Measurements from ENCODE around the gene NREP.

The NREP gene, protein sequence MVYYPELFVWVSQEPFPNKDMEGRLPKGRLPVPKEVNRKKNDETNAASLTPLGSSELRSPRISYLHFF

DNA sequence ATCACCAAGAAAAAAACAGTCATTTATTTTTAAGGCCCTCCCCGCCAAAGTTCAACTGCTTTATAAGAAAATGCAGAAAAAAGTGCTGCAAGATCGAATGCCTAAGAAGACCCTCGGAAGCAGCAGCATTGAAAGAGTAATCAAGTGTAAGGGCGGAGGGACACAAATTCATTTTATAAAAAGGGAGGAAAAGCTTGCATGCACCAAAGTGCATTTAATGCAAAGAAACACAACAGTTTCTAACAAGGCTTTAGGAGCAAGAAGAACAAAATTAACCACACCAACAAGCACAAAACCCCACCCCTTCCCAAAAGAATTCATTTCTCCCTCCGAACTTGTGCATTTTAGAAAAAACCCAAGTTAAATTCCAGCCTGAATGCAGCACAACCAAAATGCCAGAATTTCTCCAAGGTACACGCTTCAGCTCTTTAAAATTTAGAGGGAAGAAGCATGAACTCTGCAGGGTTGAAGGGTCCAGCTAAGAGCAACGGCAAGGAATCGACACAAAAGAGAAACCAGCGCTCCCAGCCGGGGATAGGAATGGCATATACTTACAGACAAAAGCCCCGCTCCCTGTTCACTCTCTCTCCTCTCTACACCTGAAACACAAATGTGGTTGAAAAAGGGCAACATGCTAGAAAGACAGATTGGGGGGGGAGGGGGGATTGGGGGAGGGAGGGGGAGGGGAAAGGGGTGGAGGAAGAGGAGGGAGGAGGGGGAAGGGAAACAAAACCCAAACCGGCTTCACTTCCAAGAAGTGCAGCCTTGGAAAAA is at the start of gene NREP:
NREP (minus strand) TSS at position 614 of the 774 bp plus-strand sequence. CDS start 1,422 bp downstream, outside the sequence.
- H3K9me3 ChIP-seq (ENCODE audit: severe bottlenecking), result no peaks in the 10 kb centered on the region
- no peak for DNase-seq
- TF ChIP-seq, protein P1, sequence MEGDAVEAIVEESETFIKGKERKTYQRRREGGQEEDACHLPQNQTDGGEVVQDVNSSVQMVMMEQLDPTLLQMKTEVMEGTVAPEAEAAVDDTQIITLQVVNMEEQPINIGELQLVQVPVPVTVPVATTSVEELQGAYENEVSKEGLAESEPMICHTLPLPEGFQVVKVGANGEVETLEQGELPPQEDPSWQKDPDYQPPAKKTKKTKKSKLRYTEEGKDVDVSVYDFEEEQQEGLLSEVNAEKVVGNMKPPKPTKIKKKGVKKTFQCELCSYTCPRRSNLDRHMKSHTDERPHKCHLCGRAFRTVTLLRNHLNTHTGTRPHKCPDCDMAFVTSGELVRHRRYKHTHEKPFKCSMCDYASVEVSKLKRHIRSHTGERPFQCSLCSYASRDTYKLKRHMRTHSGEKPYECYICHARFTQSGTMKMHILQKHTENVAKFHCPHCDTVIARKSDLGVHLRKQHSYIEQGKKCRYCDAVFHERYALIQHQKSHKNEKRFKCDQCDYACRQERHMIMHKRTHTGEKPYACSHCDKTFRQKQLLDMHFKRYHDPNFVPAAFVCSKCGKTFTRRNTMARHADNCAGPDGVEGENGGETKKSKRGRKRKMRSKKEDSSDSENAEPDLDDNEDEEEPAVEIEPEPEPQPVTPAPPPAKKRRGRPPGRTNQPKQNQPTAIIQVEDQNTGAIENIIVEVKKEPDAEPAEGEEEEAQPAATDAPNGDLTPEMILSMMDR (IDR thresholded peaks at IDR 0.05; ENCODE audit: low read depth, low read length), result no peak
- no peaks in the 10 kb centered on the region for H3K27me3 ChIP-seq (ENCODE audit: insufficient read depth, low read depth, severe bottlenecking)
- H3K4me3 ChIP-seq (ENCODE audit: low read depth, low read length), result peak within 1 kb of the TSS; percentile 100
- H3K27ac ChIP-seq, result peak within 1 kb of the TSS; percentile 100
- peaks cover 4% of the 10 kb centered on the region; the same call in 1 of the 2 replicates for H3K36me3 ChIP-seq

DNA sequence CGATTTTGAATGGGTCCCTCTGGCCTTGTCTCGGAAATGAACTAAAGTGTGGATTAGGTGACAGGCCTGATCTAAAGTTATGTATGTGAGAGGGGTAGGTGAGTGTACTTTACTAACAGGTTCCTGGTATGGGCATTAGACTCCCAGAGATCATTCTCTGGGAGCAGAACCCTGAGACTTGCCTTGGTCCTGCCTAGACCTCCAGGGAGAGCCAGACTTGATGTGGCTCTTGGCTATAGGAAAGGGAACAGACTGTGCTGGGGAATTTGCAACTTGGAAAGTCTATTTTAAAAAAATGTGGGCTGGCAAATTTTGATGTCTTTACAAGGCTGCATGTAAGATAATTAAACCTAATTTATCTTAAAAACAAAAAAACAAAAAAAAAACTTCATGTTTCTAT is 49.8 kb upstream of the NREP start:
- Histone ChIP-seq H3K36me3 (no peaks in the 10 kb centered on the region), H3K9me3 (ENCODE audit: severe bottlenecking) (no peaks in the 10 kb centered on the region), H3K4me3 (ENCODE audit: low read depth, low read length) (no peak overlapping the region), H3K27ac (no peak overlapping the region), H3K27me3 (ENCODE audit: insufficient read depth, low read depth, severe bottlenecking) (no peaks in the 10 kb centered on the region)
- no peak for DNase-seq
- TF ChIP-seq, protein P1 (IDR thresholded peaks at IDR 0.05; ENCODE audit: low read depth, low read length), result no peak

DNA sequence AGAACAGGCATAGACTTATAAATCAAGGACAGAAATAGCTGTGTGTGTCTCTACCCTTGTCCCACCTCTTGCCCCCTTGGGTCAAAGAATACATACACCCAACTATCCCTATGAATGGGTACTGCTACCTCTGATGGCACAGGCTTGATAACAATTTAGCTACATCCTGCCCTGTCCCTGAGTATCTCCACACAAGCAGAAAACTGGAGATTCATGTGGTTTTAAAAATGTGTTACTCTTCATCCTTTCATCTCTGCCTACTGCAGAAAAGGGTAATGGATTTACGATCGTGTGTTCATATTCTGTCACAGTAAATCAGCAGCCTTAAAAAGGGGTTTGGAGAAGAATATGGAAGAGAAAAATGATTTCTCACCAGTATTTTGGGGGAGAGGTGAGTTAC is 49.2 kb upstream of the NREP start:
- Histone ChIP-seq H3K9me3 (ENCODE audit: severe bottlenecking) (no peaks in the 10 kb centered on the region), H3K27me3 (ENCODE audit: insufficient read depth, low read depth, severe bottlenecking) (no peaks in the 10 kb centered on the region), H3K36me3 (no peaks in the 10 kb centered on the region), H3K4me3 (ENCODE audit: low read depth, low read length) (no peak overlapping the region), H3K27ac (no peak overlapping the region)
- DNase-seq, result no peak
- TF ChIP-seq, protein P1 (IDR thresholded peaks at IDR 0.05; ENCODE audit: low read depth, low read length), result no peak

DNA sequence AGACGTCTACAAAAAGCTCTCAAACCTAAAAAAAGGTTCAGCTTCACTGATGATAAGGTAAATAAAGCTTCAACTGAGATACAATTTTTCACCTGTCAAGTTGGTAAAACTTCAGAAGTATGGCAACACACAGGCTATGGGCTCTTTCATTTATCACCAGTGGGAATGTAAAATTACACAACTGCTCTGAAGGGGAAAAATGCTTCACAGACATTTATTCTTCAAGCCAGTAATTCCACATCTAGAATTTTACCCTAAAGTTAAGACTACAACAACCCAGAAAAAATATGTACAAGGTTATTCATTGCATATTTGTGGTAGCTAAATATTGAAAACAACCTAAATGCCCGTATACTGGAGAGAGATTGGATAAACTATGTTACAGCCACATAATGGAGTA is 48.1 kb upstream of the NREP start:
- TF ChIP-seq, protein P1 (IDR thresholded peaks at IDR 0.05; ENCODE audit: low read depth, low read length), result no peak
- DNase-seq, result no peak
- Histone ChIP-seq H3K27me3 (ENCODE audit: insufficient read depth, low read depth, severe bottlenecking) (no peaks in the 10 kb centered on the region), H3K4me3 (ENCODE audit: low read depth, low read length) (no peak overlapping the region), H3K27ac (no peak overlapping the region), H3K9me3 (ENCODE audit: severe bottlenecking) (no peaks in the 10 kb centered on the region), H3K36me3 (no peaks in the 10 kb centered on the region)

DNA sequence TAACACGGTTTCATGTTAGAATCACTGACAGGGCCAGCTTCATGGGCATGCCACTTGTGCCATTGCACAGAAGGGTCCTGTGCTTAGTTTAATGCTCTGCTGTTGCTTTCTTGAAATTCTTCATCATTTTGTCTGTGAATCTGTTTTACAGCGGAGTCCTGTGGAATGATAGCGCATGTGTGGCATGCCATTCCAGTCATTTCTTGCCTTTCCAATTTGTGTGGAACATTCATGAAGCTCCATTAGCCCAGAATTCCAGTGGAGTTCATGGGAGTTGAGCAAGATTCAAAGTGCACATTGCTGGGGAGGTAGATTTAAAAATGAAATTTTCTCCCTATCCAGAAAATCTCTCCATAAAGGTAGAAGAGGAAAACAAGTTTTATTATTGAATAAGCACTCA is 43.4 kb upstream of the NREP start:
- Histone ChIP-seq H3K27me3 (ENCODE audit: insufficient read depth, low read depth, severe bottlenecking) (no peaks in the 10 kb centered on the region), H3K27ac (no peak overlapping the region), H3K4me3 (ENCODE audit: low read depth, low read length) (no peak overlapping the region), H3K9me3 (ENCODE audit: severe bottlenecking) (no peaks in the 10 kb centered on the region), H3K36me3 (no peaks in the 10 kb centered on the region)
- DNase-seq, result no peak
- TF ChIP-seq, protein P1 (IDR thresholded peaks at IDR 0.05; ENCODE audit: low read depth, low read length), result no peak
